Activated gamma-delta T cell treated with anti-CD3 and anti-CD28 coated beads, Interleukin-2, amount 50 U/mL, for 16 hours (primary cell): ENCODE measurements around the gene MYO18A.

ENCODE experiments used
- DNase-seq: peaks from one replicate; pipeline ENCODE4 v3.0.0-alpha.2; 2020; ENCODE audit warnings: low read depth

The MYO18A gene

GRCh38 chr17:29165800-29166506, 14.2 kb downstream of the MYO18A start:
- DNase-seq: no peak

GRCh38 chr17:29165261-29165660, 14.9 kb downstream of the MYO18A start:
- DNase-seq: no peak

DNA sequence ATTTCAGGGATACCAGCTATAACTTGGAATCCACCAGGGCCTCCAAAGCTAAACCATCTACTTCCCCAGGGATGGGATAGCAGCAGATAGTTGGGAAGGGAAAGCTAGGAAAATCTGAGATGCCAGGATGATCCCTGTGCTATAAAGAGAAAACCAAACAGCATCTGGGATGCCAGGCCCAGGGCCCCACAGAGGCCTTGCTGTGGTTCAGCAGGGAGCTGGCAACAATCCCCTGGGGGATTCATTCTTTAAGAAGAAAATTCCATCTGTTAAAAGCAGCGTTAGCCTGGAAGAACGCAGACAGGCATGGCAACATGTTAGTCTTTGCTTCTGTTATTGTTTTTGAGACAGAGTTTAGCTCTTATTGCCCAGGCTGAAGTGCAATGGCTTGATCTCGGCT, 16.6 kb downstream of the MYO18A start:
- no peak for DNase-seq

DNA sequence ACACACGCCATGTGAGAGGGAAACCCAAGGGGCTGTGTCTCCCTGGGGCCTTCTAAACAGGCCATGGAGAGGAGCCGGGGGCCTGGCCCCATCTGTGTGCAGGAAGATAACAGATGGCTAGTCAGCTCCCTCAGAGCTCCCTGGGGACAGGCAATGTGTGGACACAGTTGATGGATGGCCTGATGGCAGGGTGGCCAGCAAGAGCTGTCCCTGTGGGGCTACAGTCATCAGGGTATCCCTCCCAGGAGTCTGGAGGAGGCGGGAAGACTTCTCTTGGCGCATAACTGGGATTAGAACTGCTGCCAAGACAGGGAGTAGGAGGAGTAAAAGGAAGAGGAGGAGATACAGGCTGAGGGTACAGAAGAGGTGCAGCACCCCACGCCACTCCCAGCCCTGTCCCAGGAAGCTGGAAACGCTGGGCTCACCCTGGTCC, 17.3 kb downstream of the MYO18A start:
- no peak for DNase-seq

GRCh38 chr17:29162082-29162908, 17.9 kb downstream of the MYO18A start:
- no peak for DNase-seq

DNA sequence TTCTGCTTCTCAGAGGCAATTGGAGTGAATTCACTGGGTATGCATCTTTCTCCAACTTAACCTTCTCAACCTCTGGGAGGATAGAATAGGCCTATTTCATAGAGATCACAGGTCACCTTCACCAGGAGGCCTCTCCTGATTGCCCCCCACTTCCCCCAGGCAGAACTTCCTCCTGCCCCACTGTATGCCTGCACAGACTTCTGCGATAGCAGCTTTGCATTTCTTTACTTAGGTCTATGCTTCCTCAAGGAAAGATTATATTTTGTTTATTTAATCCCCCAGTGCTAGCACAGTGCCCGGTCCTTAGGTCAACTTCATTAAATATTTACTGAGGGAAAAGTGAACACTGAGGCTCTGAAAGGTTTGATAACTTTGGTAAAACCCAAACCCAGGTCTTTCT, 19.9 kb downstream of the MYO18A start:
- no peak for DNase-seq

DNA sequence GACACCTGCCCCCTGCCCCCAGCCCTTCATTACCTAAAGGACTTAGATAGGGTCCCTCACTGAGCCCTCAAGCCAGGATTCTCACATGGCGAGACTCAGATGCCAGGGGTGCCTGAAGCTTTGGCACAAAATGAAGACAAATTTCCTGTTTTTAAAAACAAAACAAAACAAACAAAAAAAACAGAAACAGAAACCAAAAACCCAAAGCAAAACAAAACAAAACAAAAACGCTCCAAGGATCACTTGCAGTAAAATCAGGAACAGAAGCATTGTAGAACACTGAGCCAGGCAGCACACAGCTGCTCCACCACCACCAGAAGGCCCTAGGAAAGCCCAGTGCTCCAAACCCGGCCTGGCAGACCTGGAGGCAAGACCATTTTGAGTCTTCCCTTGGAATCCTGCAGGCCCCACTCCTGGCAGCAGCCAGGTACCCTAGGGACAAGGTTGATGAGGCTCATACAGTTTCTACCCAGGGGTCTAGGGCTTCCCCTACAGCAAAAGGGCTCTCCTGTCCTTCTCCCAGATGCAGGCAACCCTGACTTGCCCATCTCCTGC, 20.8 kb downstream of the MYO18A start:
- DNase-seq: no peak

DNA sequence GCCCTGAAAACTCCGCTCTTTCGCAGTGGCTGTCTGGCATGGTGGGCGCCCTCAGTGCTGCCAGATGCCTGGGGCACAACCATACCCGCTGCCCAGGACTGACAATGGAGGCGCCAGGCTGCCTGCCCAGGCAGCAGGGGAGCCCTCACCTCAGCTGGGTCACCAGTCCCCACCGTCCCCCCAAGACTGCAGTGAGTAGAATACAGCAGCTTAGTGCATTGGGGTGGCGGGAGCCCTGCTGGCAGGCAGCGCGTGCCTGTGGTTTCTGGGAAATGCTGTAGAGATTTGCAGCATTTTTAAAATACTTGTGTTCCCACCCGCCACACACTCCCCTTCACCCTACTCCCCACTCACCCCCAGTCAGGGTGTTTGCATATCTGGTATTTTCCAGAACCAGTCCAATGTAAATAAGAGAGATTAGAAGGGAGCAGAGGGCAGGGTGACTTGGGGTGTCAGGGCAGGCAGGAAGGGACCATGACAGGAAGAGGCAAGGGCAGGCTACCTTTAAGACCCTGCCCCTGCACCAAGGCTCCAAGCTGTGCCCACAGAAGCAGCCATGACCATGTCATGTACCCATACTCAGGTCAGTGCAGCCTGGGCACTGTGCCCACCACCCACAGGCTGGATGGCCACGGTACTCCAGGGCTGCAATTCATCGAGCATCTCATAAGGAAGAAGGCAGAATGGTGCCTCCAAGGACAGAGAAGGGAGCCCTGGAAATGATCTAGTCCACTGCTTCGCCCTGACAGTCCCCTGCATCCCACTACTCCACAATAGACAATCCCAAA, 21.5 kb downstream of the MYO18A start:
- DNase-seq: no peak

GRCh38 chr17:29158096-29158487, 22.1 kb downstream of the MYO18A start:
- DNase-seq: no peak

GRCh38 chr17:29157310-29157709, 22.9 kb downstream of the MYO18A start:
- no peak for DNase-seq

GRCh38 chr17:29156781-29157180, 23.4 kb downstream of the MYO18A start:
- no peak for DNase-seq

- no peak for DNase-seq
These were observed 24.2 kb downstream of the MYO18A start for GRCh38 chr17:29155966-29156338.

- DNase-seq: peak; percentile 55
These were observed 24.8 kb downstream of the MYO18A start for GRCh38 chr17:29155227-29155965.

GRCh38 chr17:29154516-29155226, 25.5 kb downstream of the MYO18A start:
- no peak for DNase-seq

GRCh38 chr17:29151567-29151966, 28.6 kb downstream of the MYO18A start:
- no peak for DNase-seq

DNA sequence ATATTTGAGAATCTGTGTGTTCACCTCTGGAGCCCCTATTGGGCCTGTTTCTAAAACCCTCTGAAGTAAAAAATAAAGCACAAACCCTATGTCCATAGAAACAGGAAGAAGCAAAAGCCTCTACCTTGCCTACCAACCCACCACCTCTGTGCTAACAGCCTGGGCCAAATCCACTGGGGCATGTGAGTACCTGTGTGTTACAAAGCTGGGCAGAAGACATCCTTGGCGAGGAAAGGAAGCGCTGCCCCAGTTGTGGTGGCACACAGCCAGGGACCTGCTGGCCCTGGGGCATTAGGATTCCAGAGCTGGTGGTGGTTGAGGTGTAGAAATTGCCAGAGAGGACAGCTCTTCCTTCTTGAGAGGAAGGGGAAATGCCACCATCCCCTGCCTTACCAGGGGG, 30.0 kb downstream of the MYO18A start:
- DNase-seq: no peak

DNA sequence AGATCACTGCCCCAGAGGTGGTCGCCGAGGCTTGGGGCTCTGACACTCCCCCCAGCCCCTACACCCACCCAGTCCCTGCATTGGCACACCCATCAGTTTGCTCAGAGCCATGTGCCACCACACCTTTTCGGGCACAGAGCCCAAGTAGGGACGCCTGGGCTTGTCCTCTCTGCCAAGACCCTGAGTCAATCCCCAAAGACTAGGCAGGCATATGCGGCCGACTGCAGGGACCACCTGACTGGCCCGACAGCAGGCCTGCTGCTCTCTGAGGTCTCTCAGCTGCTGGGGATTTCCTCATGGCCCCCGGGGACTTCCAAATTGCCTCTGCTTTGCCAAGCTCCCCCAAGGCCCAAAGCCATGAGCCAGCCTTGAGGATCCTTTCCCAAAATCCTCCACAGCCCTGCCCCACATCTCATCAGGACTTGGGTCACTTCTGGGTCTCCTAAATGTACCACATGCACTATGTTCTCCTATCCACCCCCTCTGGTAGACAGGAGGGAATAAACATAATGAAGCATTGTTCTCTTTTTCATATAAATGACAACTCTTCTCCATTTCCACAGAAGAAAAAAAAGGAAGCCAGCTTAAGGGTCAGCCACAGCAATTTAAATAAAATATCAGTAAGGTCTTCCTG, 30.6 kb downstream of the MYO18A start:
- no peak for DNase-seq

DNA sequence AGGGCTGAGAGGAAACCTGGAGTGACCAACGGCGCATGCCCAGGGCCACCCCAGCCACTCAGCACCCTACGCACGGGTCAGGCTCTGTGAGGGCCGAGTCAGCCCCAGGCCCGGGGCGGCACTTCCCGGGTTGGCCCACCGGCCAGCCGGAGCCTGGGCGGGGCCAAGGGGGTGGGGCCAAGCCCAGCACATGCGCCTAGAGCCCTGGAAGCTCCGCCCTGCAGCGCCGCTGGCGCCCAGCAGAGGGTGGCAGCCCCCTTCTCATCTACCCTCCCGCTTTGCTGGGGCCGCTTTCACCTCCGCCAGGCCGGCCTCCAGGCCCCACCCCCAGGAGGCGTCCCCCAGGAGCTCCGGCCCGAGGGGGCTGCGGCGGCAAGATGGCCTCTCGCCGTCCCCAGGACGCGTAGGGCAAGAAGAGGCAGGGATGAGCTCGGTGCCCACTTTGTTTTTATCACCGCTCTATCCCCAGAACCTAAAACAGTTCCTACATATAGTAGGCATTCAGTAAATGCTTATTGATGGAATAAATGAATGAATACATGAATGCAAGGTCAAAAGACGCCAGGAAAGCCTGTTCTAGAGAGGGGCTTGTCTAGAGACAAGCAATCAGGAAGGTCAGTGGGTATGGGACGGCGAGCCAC, 31.3 kb downstream of the MYO18A start:
- DNase-seq: peak; percentile 87

- DNase-seq: no peak
These were observed 31.9 kb downstream of the MYO18A start for GRCh38 chr17:29148257-29148789.

GRCh38 chr17:29147682-29148081, 32.5 kb downstream of the MYO18A start:
- DNase-seq: no peak
